Erythroblast (primary cell): ENCODE measurements around the gene C11orf21.
"Not testable (repeated sequence)": the region's sequence is repeated elsewhere in the genome, so short reads cannot be mapped to it uniquely, and the experiment has no call there.

Experiments
- DNase-seq, 2 experiments: peaks; one replicate each; lab custom pipeline; 2025; lab: John Stamatoyannopoulos, UW
- GATA1 ChIP-seq: IDR thresholded peaks from 2 replicates; pipeline ENCODE4 v1.6.1; 2011; ENCODE audit warnings: low read depth, mild to moderate bottlenecking, control low read depth, low read length, moderate library complexity
- POLR2A ChIP-seq: IDR thresholded peaks from 2 replicates; pipeline ENCODE4 v1.6.1; 2011; ENCODE audit warnings: mild to moderate bottlenecking, low read length

C11orf21 gene

GRCh38 chr11:2301631-2302305, at the start of gene C11orf21, which contains the start of gene TSPAN32:
Gene C11orf21 (minus strand): TSS chr11:2301918. CDS start chr11:2301808, 110 bp downstream.
Gene TSPAN32 (plus strand): TSS chr11:2302013. CDS start chr11:2302150, 137 bp downstream.
- peak; percentile 87 to 94 for DNase-seq
- TF ChIP-seq GATA1 (no peak), POLR2A (peak; percentile 53)

- no peak for TF ChIP-seq GATA1
- TF ChIP-seq POLR2A: no peak
- no peak for DNase-seq
Observed at GRCh38 chr11:2348986-2349385, 47.3 kb upstream of the C11orf21 start.

GRCh38 chr11:2347308-2347830, 45.7 kb upstream of the C11orf21 start:
- no peak for DNase-seq
- TF ChIP-seq POLR2A (no peak), GATA1 (no peak)

DNA sequence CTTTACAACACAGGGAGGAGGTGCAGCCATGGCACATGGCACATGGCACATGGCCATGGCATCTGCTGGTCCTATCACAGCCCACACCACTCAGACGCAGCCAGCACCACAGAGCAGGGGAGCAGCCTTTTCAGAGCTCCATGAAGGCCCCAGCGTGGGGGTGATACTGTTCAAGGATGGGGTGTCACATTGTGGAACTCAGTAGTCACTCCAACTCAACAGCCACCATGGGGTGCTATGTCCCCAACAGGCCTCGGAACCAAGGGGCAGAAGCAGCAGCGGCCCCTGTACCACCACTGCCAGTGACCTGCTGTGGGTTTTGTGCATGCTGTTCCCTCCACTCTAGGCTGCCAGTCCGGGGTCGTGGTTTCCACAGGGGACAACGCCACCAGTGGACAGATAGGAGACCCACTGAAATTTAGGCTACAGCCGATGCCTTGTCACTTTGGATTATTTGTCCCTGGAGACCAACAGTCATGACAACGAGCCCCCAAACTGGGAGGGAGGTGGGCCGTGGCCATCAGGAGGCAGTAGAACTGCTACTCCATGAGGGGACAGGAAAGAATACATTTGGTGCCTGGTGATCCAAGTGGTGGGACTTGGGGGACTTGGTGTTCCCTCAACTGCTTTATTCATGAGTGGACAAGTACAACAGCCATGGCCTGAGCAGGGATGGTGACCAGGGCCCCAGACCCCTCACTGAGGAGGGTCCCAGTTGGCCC, 45.0 kb upstream of the C11orf21 start:
- TF ChIP-seq GATA1 (no peak), POLR2A (no peak)
- DNase-seq: no peak

DNA sequence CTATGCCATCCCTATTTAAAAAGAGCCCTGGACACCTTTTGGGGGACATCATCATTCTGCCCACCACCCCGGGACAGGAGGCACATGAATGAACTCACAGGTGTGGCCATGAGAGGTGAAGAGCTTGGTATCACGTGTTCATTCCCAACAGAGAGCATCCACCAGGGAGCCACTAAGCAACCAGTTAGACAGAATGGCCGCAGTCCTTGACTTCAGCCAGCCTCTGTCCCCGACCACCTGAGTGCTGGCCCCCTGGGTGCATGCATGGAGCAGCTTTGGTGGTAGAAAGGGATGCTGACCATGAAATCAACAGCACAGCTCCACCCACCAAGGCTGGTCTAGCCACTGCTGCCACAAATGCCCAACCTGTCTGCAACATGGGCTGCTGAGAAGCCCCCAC, 44.3 kb upstream of the C11orf21 start:
- DNase-seq: no peak
- TF ChIP-seq POLR2A (no peak), GATA1 (no peak)

- TF ChIP-seq POLR2A (no peak), GATA1 (no peak)
- DNase-seq: no peak
Observed at GRCh38 chr11:2345050-2345449, 43.3 kb upstream of the C11orf21 start.

- TF ChIP-seq GATA1 (no peak), POLR2A (no peak)
- DNase-seq: no peak
Observed at GRCh38 chr11:2343502-2343901, 41.8 kb upstream of the C11orf21 start.

GRCh38 chr11:2342981-2343380, 41.3 kb upstream of the C11orf21 start:
- TF ChIP-seq POLR2A (no peak), GATA1 (no peak)
- no peak for DNase-seq

GRCh38 chr11:2342557-2342956, 40.8 kb upstream of the C11orf21 start:
- DNase-seq: no peak
- no peak for TF ChIP-seq GATA1
- no peak for TF ChIP-seq POLR2A

- DNase-seq: not testable (repeated sequence)
Observed at GRCh38 chr11:2338760-2339159, 37.0 kb upstream of the C11orf21 start.

GRCh38 chr11:2335286-2335685, 33.6 kb upstream of the C11orf21 start:
- not testable (repeated sequence) for DNase-seq

DNA sequence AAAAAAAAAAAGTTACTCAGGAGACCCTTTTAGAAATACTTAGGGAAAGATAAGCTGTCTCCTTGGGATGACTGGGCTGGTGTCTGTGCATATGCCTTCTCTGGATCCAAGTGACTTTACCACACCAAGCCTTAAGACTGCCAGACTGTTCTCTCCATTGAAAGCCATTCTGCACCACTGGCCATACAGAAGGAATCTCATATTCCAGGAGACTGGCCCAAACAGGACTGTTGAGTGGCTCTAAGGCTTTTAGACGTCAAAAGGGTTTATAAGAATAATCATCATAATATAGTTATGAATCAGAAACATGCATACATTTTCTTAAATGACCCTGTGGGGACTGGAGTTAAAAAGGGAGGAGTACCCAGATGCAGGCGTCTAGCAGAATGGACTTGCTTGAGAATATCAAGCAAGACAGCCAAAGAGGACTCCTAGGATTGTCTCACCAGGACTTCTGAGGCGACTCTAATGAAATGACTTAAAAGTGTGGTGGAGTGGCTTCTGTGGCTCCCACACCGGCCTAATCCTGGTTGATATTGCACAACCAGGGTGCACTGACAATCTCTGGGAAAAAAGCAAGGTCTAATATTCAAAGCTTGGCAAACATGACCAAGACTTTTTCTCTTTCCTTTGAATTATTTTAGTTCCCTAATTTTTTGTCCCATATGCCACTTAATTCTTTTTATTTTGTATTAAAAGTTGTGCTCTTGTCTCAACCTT, 31.9 kb upstream of the C11orf21 start:
- not testable (repeated sequence) for DNase-seq

DNA sequence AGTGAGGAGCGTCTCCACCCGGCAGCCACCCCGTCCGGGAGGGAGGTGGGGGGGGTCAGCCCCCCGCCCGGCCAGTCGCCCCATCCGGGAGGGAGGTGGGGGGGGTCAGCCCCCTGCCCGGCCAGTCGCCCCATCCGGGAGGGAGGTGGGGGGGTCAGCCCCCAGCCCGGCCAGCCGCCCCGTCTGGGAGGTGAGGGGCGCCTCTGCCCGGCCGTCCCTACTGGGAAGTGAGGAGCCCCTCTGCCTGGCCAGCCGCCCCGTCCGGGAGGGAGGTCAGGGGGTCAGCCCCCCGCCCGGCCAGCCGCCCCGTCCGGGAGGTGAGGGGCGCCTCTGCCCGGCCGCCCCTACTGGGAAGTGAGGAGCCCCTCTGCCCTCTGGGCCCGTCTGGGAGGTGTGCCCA, 30.9 kb upstream of the C11orf21 start:
- not testable (repeated sequence) for DNase-seq

DNA sequence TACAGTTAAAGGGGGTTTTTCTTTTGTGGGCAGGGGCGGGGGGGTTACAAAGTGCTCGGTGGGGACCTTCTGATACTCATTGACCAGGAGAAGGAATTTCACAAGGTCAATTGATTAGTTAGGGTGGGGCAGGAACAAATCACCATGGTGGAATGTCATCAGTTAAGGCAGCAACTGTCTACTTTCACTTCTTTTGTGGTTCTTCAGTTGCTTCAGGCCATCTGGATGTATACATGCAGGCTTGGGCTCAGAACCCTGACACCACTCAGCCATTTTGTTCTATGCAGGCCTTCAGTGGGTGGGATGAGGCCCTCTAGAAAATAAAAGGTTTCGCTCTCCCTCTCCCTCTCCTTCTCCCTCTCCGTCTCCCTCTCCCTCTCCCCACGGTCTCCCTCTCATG, 29.7 kb upstream of the C11orf21 start:
- no peak for DNase-seq
- TF ChIP-seq GATA1: no peak
- TF ChIP-seq POLR2A: no peak
